Neuronal stem cell (in vitro differentiated cells): Measurements from ENCODE around the gene TMEM116.

Experiments
- DNase-seq: peaks from one replicate; pipeline ENCODE4 v3.0.0-alpha.2; 2013; ENCODE audit warnings: low spot score
- H2AFZ ChIP-seq: one replicate; pipeline ENCODE4 v1.6.1; 2013; ENCODE audit warnings: mild to moderate bottlenecking, low read length, inconsistent platforms
- H2AK5ac ChIP-seq: 2 replicates; pipeline ENCODE4 v1.6.1; 2013; ENCODE audit warnings: low read depth, mild to moderate bottlenecking, inconsistent platforms, low read length, moderate library complexity, mixed read lengths
- H2BK120ac ChIP-seq: 2 replicates; pipeline ENCODE4 v1.6.1; 2013; ENCODE audit warnings: low read depth, mild to moderate bottlenecking, inconsistent platforms, low read length, moderate library complexity, mixed read lengths
- H2BK12ac ChIP-seq: one replicate; pipeline ENCODE4 v1.6.1; 2013; ENCODE audit warnings: low read length, inconsistent platforms
- H2BK15ac ChIP-seq: 2 replicates; pipeline ENCODE4 v1.6.1; 2013; ENCODE audit warnings: mild to moderate bottlenecking, low read length, inconsistent platforms, mixed read lengths
- H2BK5ac ChIP-seq: one replicate; pipeline ENCODE4 v1.6.1; 2013; ENCODE audit warnings: inconsistent platforms, mild to moderate bottlenecking, low read length, moderate library complexity
- H3K14ac ChIP-seq: one replicate; pipeline ENCODE4 v1.6.1; 2013; ENCODE audit warnings: low read length, inconsistent platforms
- H3K18ac ChIP-seq: 2 replicates; pipeline ENCODE4 v1.6.1; 2013; ENCODE audit warnings: low read length, inconsistent platforms
- H3K23ac ChIP-seq: 2 replicates; pipeline ENCODE4 v1.6.1; 2013; ENCODE audit warnings: low read depth, mild to moderate bottlenecking, mixed read lengths, low read length, inconsistent platforms; ENCODE audit not compliant: poor library complexity
- H3K27ac ChIP-seq: replicated peaks from 3 replicates; pipeline ENCODE4 v1.5.1; 2013; ENCODE audit warnings: low read length, inconsistent platforms
- H3K27me3 ChIP-seq, 3 experiments: 2 replicates each; pipeline ENCODE4 v1.6.1; 2013; ENCODE audit warnings: low read length in 3 of 3, mild to moderate bottlenecking in 2 of 3, inconsistent platforms in 1 of 3, low read depth in 1 of 3, mixed read lengths in 1 of 3, moderate library complexity in 1 of 3; ENCODE audit not compliant: control insufficient read depth in 3 of 3, insufficient read depth in 3 of 3
- H3K36me3 ChIP-seq, 2 donors: replicated peaks in 1 of 2; 2 replicates each; pipeline ENCODE4 v1.6.1; 2013; ENCODE audit warnings: low read length in 2 of 2; ENCODE audit not compliant: control insufficient read depth in 2 of 2, insufficient read depth in 2 of 2
- H3K4ac ChIP-seq: 2 replicates; pipeline ENCODE4 v1.6.1; 2013; ENCODE audit warnings: inconsistent platforms, mild to moderate bottlenecking, low read length, moderate library complexity
- H3K4me1 ChIP-seq, 2 donors: 1 replicate in 1 of 2; 2 replicates in 1 of 2; pipeline ENCODE4 v1.6.1; 2013; ENCODE audit warnings: low read length in 2 of 2, low read depth in 1 of 2; ENCODE audit not compliant: control insufficient read depth in 2 of 2, insufficient read depth in 1 of 2
- H3K4me2 ChIP-seq: one replicate; pipeline ENCODE4 v1.6.1; 2013; ENCODE audit warnings: mild to moderate bottlenecking, low read length, inconsistent platforms; ENCODE audit not compliant: insufficient read depth, poor library complexity, severe bottlenecking
- H3K4me3 ChIP-seq, 2 donors: 2 replicates each; pipeline ENCODE4 v1.5.1; 2013; ENCODE audit warnings: low read length in 2 of 2, mild to moderate bottlenecking in 2 of 2, inconsistent platforms in 1 of 2, moderate library complexity in 1 of 2
- H3K79me1 ChIP-seq: one replicate; pipeline ENCODE4 v1.6.1; 2013; ENCODE audit warnings: low read depth, mild to moderate bottlenecking, inconsistent platforms, low read length, moderate library complexity
- H3K9ac ChIP-seq: one replicate; pipeline ENCODE4 v1.6.1; 2013; ENCODE audit warnings: mild to moderate bottlenecking, low read depth, low read length, inconsistent platforms; ENCODE audit not compliant: poor library complexity
- H3K9me3 ChIP-seq, 2 donors: replicated peaks in 1 of 2; 2 replicates each; pipeline versions ENCODE3 to v1.6.1; 2013; ENCODE audit warnings: low read length in 2 of 2, mild to moderate bottlenecking in 2 of 2, inconsistent platforms in 1 of 2, low read depth in 1 of 2, mixed read lengths in 1 of 2, moderate library complexity in 1 of 2; ENCODE audit not compliant: control insufficient read depth in 2 of 2, insufficient read depth in 1 of 2
- H4K8ac ChIP-seq: one replicate; pipeline ENCODE4 v1.6.1; 2013; ENCODE audit warnings: low read depth, mild to moderate bottlenecking, inconsistent platforms, low read length, moderate library complexity
- H4K91ac ChIP-seq: one replicate; pipeline ENCODE4 v1.6.1; 2013; ENCODE audit warnings: low read length, low read depth, mild to moderate bottlenecking, inconsistent platforms; ENCODE audit not compliant: poor library complexity
- WGBS, 2 donors: extraction: QIAGEN DNeasy Blood & Tissue Kit; methylation state at CpG; one replicate each; pipeline ENCODE4 v1.1.7; 2013; ENCODE audit warnings: missing lambda C conversion rate in 2 of 2, mixed read lengths in 1 of 2; ENCODE audit not compliant: insufficient read length in 2 of 2, insufficient replicate concordance in 1 of 2; ENCODE audit errors: extremely low coverage in 2 of 2; 5-methylcytosine and 5-hydroxymethylcytosine counted together

The TMEM116 gene

GRCh38 chr12:112008918-112009317 lies 4.0 kb downstream of the TMEM116 start:
- Histone ChIP-seq H3K4me2 (no peak overlapping the region), H3K36me3 (peaks cover 2 to 33% of the 10 kb centered on the region in 2 donors), H3K79me1 (peaks cover 6% of the 10 kb centered on the region), H2BK120ac (no peak overlapping the region), H3K27ac (no peak overlapping the region), H2BK12ac (no peak overlapping the region), H3K4ac (no peak overlapping the region), H2BK5ac (no peak overlapping the region), H2AFZ (no peak overlapping the region), H2AK5ac (no peak overlapping the region), H3K4me1 (peaks cover 2 to 5% of the 10 kb centered on the region in 2 donors), H4K91ac (no peak overlapping the region), H4K8ac (no peak overlapping the region), H3K14ac (no peak overlapping the region), H2BK15ac (no peak overlapping the region), H3K9me3 (peaks cover 0 to 17% of the 10 kb centered on the region in 2 donors), H3K23ac (no peak overlapping the region), H3K18ac (no peak overlapping the region), H3K27me3 (no peaks in the 10 kb centered on the region), H3K4me3 (no peak overlapping the region), H3K9ac (no peak overlapping the region)
- no CpG with 5 or more reads among the region's 3 CpGs for WGBS, 2 donors
- DNase-seq = no peak

- peaks cover 2 to 5% of the 10 kb centered on the region in 2 donors for H3K4me1 ChIP-seq
- no peak overlapping the region for H3K14ac ChIP-seq
- no peak overlapping the region for H3K4me3 ChIP-seq
- no peak overlapping the region for H2BK12ac ChIP-seq
- no peak overlapping the region for H4K91ac ChIP-seq
- H2BK15ac ChIP-seq = no peak overlapping the region
- no peak overlapping the region for H3K4ac ChIP-seq
- peaks cover 0 to 17% of the 10 kb centered on the region in 2 donors for H3K9me3 ChIP-seq
- no peak for DNase-seq
- peaks cover 2 to 39% of the 10 kb centered on the region in 2 donors for H3K36me3 ChIP-seq
- no peak overlapping the region for H3K23ac ChIP-seq
- H3K18ac ChIP-seq = no peak overlapping the region
- peaks cover 4% of the 10 kb centered on the region for H3K79me1 ChIP-seq
- H2BK5ac ChIP-seq = no peak overlapping the region
- WGBS, 2 donors = no CpG with 5 or more reads among the region's 9 CpGs
- peak overlapping the region; percentile 72 for H4K8ac ChIP-seq
- no peak overlapping the region for H3K4me2 ChIP-seq
- no peak overlapping the region for H2BK120ac ChIP-seq
- no peak overlapping the region for H2AK5ac ChIP-seq
- H3K27me3 ChIP-seq = no peaks in the 10 kb centered on the region
- H3K27ac ChIP-seq = no peak overlapping the region
- H2AFZ ChIP-seq = no peak overlapping the region
- no peak overlapping the region for H3K9ac ChIP-seq
Measured at GRCh38 chr12:112007945-112008344, 5.0 kb downstream of the TMEM116 start.

- no peak for DNase-seq
- Histone ChIP-seq H3K23ac (no peak overlapping the region), H3K27ac (peak overlapping the region; percentile 7), H2BK12ac (no peak overlapping the region), H3K18ac (no peak overlapping the region), H3K36me3 (peaks cover 2 to 45% of the 10 kb centered on the region in 2 donors), H2BK15ac (no peak overlapping the region), H3K4ac (no peak overlapping the region), H3K4me2 (no peak overlapping the region), H3K9me3 (peaks cover 0 to 5% of the 10 kb centered on the region in 2 donors), H2BK120ac (no peak overlapping the region), H3K4me3 (no peak overlapping the region), H4K8ac (no peak overlapping the region), H3K79me1 (no peaks in the 10 kb centered on the region), H3K4me1 (no peaks in the 10 kb centered on the region), H3K14ac (no peak overlapping the region), H4K91ac (no peak overlapping the region), H2AFZ (no peak overlapping the region), H3K27me3 (no peaks in the 10 kb centered on the region), H2AK5ac (no peak overlapping the region), H3K9ac (peak overlapping the region; percentile 9), H2BK5ac (no peak overlapping the region)
- WGBS, 2 donors = no CpG with 5 or more reads among the region's 6 CpGs
Measured at GRCh38 chr12:112005419-112006395, 7.3 kb downstream of the TMEM116 start.

- Histone ChIP-seq H4K91ac (no peak overlapping the region), H3K18ac (no peak overlapping the region), H3K9me3 (no peaks in the 10 kb centered on the region), H3K9ac (no peak overlapping the region), H2BK12ac (no peak overlapping the region), H3K4ac (no peak overlapping the region), H2BK120ac (no peak overlapping the region), H3K4me1 (no peaks in the 10 kb centered on the region), H2BK15ac (no peak overlapping the region), H3K36me3 (peaks cover 2 to 39% of the 10 kb centered on the region in 2 donors), H2AK5ac (no peak overlapping the region), H3K4me2 (no peak overlapping the region), H3K14ac (no peak overlapping the region), H4K8ac (no peak overlapping the region), H2BK5ac (no peak overlapping the region), H2AFZ (no peak overlapping the region), H3K27me3 (no peaks in the 10 kb centered on the region), H3K79me1 (no peaks in the 10 kb centered on the region), H3K27ac (no peak overlapping the region), H3K23ac (no peak overlapping the region), H3K4me3 (no peak overlapping the region)
- no peak for DNase-seq
- no CpG with 5 or more reads among the region's 3 CpGs for WGBS, 2 donors
Measured at GRCh38 chr12:112004041-112004440, 8.9 kb downstream of the TMEM116 start.
